Measurements from ENCODE around the gene SCRN1. TPM values are rescaled to one million over a fixed set of nuclear protein-coding genes. Genes with fewer than 3 reads are reported as not detected.

Gene SCRN1
- total RNA-seq, 4 donors from 2014 or later, result 15.0 to 24.5 (median 17.3) TPM

- no peak overlapping the region for H3K4me3 ChIP-seq
- no peaks in the 10 kb centered on the region for H3K36me3 ChIP-seq
- H3K4me1 ChIP-seq, result no peaks in the 10 kb centered on the region
- 75% methylated on average over 1 of the region's 1 CpG; no CpG with 5 or more reads in 1 of the 2 donors for WGBS, 2 donors (ENCODE audit: low coverage in 1 of 2)
- H3K27ac ChIP-seq, result no peak overlapping the region
- in situ Hi-C loops (cut with MboI; ENCODE audit: low pct_ligation_motif_present in 1 of 4, low pct_unique_long_range_greater_than_20kb in 1 of 4, low sequenced_read_pairs in 3 of 4), result loop anchor here in 3 of 4 donors (25.0 kb wide), 1 partner anchor 263 kb away; no protein-coding TSS in a partner anchor
- DNase-seq, result no peak
- TF ChIP-seq EP300 (IDR thresholded peaks at IDR 0.05; ENCODE audit: low read depth) (no peak), CTCF (IDR thresholded peaks at IDR 0.05) (no peak), POLR2AphosphoS5 (IDR thresholded peaks at IDR 0.05) (no peak), POLR2A (IDR thresholded peaks at IDR 0.05) (no peak)
- intact Hi-C loops (cut with DNase I; ENCODE audit: low total_unique reads), result no loop called here
- H3K9me3 ChIP-seq, result peaks cover 0 to 4% of the 10 kb centered on the region in 2 donors
- no peaks in the 10 kb centered on the region for H3K27me3 ChIP-seq
These were observed 88.9 kb downstream of the SCRN1 start for GRCh38 chr7:29900745-29901144.

GRCh38 chr7:29898301-29898700, 91.3 kb downstream of the SCRN1 start:
- Histone ChIP-seq H3K9me3 (no peaks in the 10 kb centered on the region), H3K36me3 (no peaks in the 10 kb centered on the region), H3K4me3 (no peak overlapping the region), H3K27ac (no peak overlapping the region), H3K27me3 (no peaks in the 10 kb centered on the region), H3K4me1 (no peaks in the 10 kb centered on the region)
- TF ChIP-seq POLR2AphosphoS5 (IDR thresholded peaks at IDR 0.05), result no peak
- no peak for TF ChIP-seq CTCF (IDR thresholded peaks at IDR 0.05)
- TF ChIP-seq EP300 (IDR thresholded peaks at IDR 0.05; ENCODE audit: low read depth), result no peak
- TF ChIP-seq POLR2A (IDR thresholded peaks at IDR 0.05), result no peak
- in situ Hi-C loops (cut with MboI; ENCODE audit: low pct_ligation_motif_present in 1 of 4, low pct_unique_long_range_greater_than_20kb in 1 of 4, low sequenced_read_pairs in 3 of 4), result no loop called here
- 61 to 63% methylated on average over 5 of the region's 5 CpGs for WGBS, 2 donors (ENCODE audit: low coverage in 1 of 2)
- DNase-seq, result no peak
- intact Hi-C loops (cut with DNase I; ENCODE audit: low total_unique reads), result no loop called here

DNA sequence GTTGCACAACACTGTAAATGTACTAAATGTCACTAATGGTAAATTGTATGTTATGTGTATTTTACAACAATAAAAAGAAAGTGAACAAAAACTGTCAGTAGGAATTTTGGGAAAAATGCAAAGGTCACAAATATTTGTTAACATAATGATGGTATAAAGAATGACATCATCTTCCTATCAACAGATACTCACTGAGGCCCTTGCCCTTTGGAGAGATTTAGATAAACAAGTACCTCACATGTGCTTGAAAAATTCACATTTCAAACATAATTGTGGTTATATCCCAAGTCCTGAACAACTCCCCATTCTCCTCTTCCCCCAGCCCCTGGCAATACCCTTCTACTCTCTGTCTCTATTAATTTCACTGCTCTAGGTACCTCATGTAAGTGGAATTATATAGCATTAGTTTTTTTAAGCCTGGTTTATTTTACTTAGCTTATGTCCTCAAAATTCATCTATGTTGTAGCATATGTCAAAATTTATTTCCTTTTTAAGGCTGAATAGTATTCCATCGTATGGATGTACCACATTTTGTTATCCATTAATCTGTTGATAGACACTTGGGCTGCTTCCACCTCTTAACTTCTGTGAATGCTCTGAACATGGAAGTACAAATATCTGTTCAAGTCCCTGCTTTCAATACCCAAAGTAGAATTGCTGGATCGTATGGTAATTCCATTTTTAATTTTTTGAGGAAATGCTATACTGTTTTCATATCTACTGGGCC, 92.8 kb downstream of the SCRN1 start:
- TF ChIP-seq EP300 (IDR thresholded peaks at IDR 0.05; ENCODE audit: low read depth), result no peak
- Histone ChIP-seq H3K9me3 (no peaks in the 10 kb centered on the region), H3K4me1 (no peaks in the 10 kb centered on the region), H3K27me3 (no peaks in the 10 kb centered on the region), H3K4me3 (no peak overlapping the region), H3K36me3 (no peaks in the 10 kb centered on the region), H3K27ac (no peak overlapping the region)
- in situ Hi-C loops (cut with MboI; ENCODE audit: low pct_ligation_motif_present in 1 of 4, low pct_unique_long_range_greater_than_20kb in 1 of 4, low sequenced_read_pairs in 3 of 4), result no loop called here
- 84 to 95% methylated on average over 2 of the region's 2 CpGs for WGBS, 2 donors (ENCODE audit: low coverage in 1 of 2)
- no peak for DNase-seq
- intact Hi-C loops (cut with DNase I; ENCODE audit: low total_unique reads), result no loop called here

DNA sequence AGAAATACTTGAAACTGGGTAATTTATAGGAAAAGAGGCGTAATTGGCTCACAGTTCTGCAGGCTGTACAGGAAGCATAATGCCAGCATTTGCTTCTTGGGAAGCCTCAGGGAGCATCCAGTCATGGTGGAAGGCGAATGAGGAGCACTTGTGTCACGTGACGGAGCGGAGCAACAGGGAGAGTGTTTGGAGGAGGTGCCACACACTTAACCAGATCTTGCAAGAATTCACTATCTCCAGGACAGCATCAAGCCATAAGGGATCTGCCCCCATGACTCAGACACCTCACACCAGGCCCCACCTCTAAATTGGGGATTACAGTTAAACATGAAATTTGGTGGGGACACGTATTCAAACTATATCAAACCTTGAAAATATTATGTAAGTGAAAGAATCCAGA, 94.0 kb downstream of the SCRN1 start:
- H3K27ac ChIP-seq, result no peak overlapping the region
- H3K4me1 ChIP-seq, result no peaks in the 10 kb centered on the region
- intact Hi-C loops (cut with DNase I; ENCODE audit: low total_unique reads) (no loop called here), in situ Hi-C loops (cut with MboI; ENCODE audit: low pct_ligation_motif_present in 1 of 4, low pct_unique_long_range_greater_than_20kb in 1 of 4, low sequenced_read_pairs in 3 of 4) (no loop called here)
- DNase-seq, result no peak
- WGBS, 2 donors (ENCODE audit: low coverage in 1 of 2), result 76 to 93% methylated on average over 4 to 6 of the region's 6 CpGs
- no peaks in the 10 kb centered on the region for H3K9me3 ChIP-seq
- H3K36me3 ChIP-seq, result no peaks in the 10 kb centered on the region
- no peak overlapping the region for H3K4me3 ChIP-seq
- H3K27me3 ChIP-seq, result no peaks in the 10 kb centered on the region
- TF ChIP-seq POLR2AphosphoS5 (IDR thresholded peaks at IDR 0.05) (no peak), CTCF (IDR thresholded peaks at IDR 0.05) (no peak), POLR2A (IDR thresholded peaks at IDR 0.05) (no peak), EP300 (IDR thresholded peaks at IDR 0.05; ENCODE audit: low read depth) (no peak)
